HepG2 (cell line): ENCODE data around the gene CORO7. TPM values are rescaled to one million over a fixed set of nuclear protein-coding genes. Genes with fewer than 3 reads are reported as not detected.

ENCODE experiments used
- ADNP ChIP-seq: sonication (generic); formaldehyde crosslinking; IDR thresholded peaks from 2 replicates; pipeline ENCODE4 v1.4.0; 2020; ENCODE audit warnings: missing genetic modification reagents
- BRCA1 ChIP-seq: sonication (generic); formaldehyde crosslinking; IDR thresholded peaks from 2 replicates; pipeline ENCODE4 v1.4.0; 2020; ENCODE audit warnings: missing genetic modification reagents
- CEBPB ChIP-seq: IDR thresholded peaks from 2 replicates; pipeline ENCODE4 v1.6.1; 2011; ENCODE audit warnings: low read depth, low read length, improper control_type of control experiment, borderline replicate concordance
- GTF2F1 ChIP-seq: fragments of 150-350 bp; IDR thresholded peaks from 2 replicates; pipeline ENCODE4 v1.6.1; 2014; ENCODE audit warnings: low read length
- KLF15 ChIP-seq: sonication (generic); formaldehyde crosslinking; IDR thresholded peaks from 2 replicates; pipeline ENCODE4 v1.8.1; 2023; ENCODE audit warnings: borderline replicate concordance, mild to moderate bottlenecking, inconsistent platforms, missing genetic modification reagents, mixed read lengths
- NFE2L1 ChIP-seq: sonication (generic); formaldehyde crosslinking; IDR thresholded peaks from 2 replicates; pipeline ENCODE4 v1.4.0; 2020; ENCODE audit warnings: missing genetic modification reagents, mild to moderate bottlenecking, borderline replicate concordance
- NPAS2 ChIP-seq: sonication (generic); formaldehyde crosslinking; IDR thresholded peaks from 2 replicates; pipeline ENCODE4 v1.8.0; 2022; ENCODE audit warnings: mild to moderate bottlenecking, missing genetic modification reagents, borderline replicate concordance
- PCBP2 ChIP-seq: fragments of 200-400 bp; formaldehyde crosslinking; optimal IDR thresholded peaks from 2 replicates; pipeline ENCODE3; 2018; ENCODE audit warnings: low read length, low read depth; ENCODE audit not compliant: poor library complexity, severe bottlenecking
- RNF2 ChIP-seq: fragments of 450-650 bp; conservative IDR thresholded peaks from 2 replicates; pipeline ENCODE4 v1.6.1; 2016; ENCODE audit warnings: low read depth
- SP2 ChIP-seq: sonication (generic); formaldehyde crosslinking; IDR thresholded peaks from 2 replicates; pipeline ENCODE4 v1.5.1; 2020; ENCODE audit warnings: mild to moderate bottlenecking, missing genetic modification reagents
- WIZ ChIP-seq: sonication (generic); formaldehyde crosslinking; IDR thresholded peaks from 2 replicates; pipeline ENCODE4 v1.5.1; 2020; ENCODE audit warnings: mild to moderate bottlenecking, missing genetic modification reagents
- ZGPAT ChIP-seq: IDR thresholded peaks from 2 replicates; pipeline ENCODE4 v1.6.1; 2016; ENCODE audit warnings: mild to moderate bottlenecking
- ZNF20 ChIP-seq: sonication (generic); formaldehyde crosslinking; IDR thresholded peaks from 2 replicates; pipeline ENCODE4 v1.4.0; 2020; ENCODE audit warnings: mild to moderate bottlenecking, moderate library complexity, missing genetic modification reagents
- ZNF232 ChIP-seq: sonication (generic); formaldehyde crosslinking; IDR thresholded peaks from 2 replicates; pipeline ENCODE4 v1.4.0; 2020; ENCODE audit warnings: missing genetic modification reagents, borderline replicate concordance
- ZNF292 ChIP-seq: sonication (generic); formaldehyde crosslinking; IDR thresholded peaks from 2 replicates; pipeline ENCODE4 v1.8.1; 2022; ENCODE audit warnings: mild to moderate bottlenecking, low read depth, missing genetic modification reagents, borderline replicate concordance
- ZNF343 ChIP-seq: sonication (generic); formaldehyde crosslinking; IDR thresholded peaks from 2 replicates; pipeline ENCODE4 v1.4.0; 2020; ENCODE audit warnings: mild to moderate bottlenecking, missing genetic modification reagents
- ZNF510 ChIP-seq: sonication (generic); formaldehyde crosslinking; IDR thresholded peaks from 2 replicates; pipeline ENCODE4 v1.4.0; 2020; ENCODE audit warnings: low read depth, mild to moderate bottlenecking, missing genetic modification reagents
- ZNF552 ChIP-seq: sonication (generic); formaldehyde crosslinking; IDR thresholded peaks from 2 replicates; pipeline ENCODE4 v1.9.0; 2022; ENCODE audit warnings: missing genetic modification reagents, mild to moderate bottlenecking, borderline replicate concordance
- ZNF562 ChIP-seq: sonication (generic); formaldehyde crosslinking; IDR thresholded peaks from 2 replicates; pipeline ENCODE4 v1.8.0; 2022; ENCODE audit warnings: missing genetic modification reagents, borderline replicate concordance
- ZNF570 ChIP-seq: sonication (generic); formaldehyde crosslinking; IDR thresholded peaks from 2 replicates; pipeline ENCODE4 v1.4.0; 2020; ENCODE audit warnings: mild to moderate bottlenecking, missing genetic modification reagents, borderline replicate concordance
- ZNF792 ChIP-seq: IDR thresholded peaks from 2 replicates; pipeline ENCODE4 v1.6.1; 2016
- ZNF841 ChIP-seq: sonication (generic); formaldehyde crosslinking; IDR thresholded peaks from 2 replicates; pipeline ENCODE4 v1.8.1; 2023; ENCODE audit warnings: missing genetic modification reagents, borderline replicate concordance
- ZSCAN22 ChIP-seq: sonication (generic); formaldehyde crosslinking; IDR thresholded peaks from 2 replicates; pipeline ENCODE4 v1.4.0; 2020; ENCODE audit warnings: mild to moderate bottlenecking, missing genetic modification reagents
- polyA plus RNA-seq, 8 experiments: library from polyadenylated mRNA; depleted of rRNA in 3 of 8; stranded (reverse) in 7 of 8; unstranded in 1 of 8; fragments of >200 nt; fragmentation: Illumina TruSeq in 4 of 8; extraction: Trizol in 4 of 8; gene quantifications; 2 replicates each; pipeline versions ENCODE4 v1.2.1 to v1.2.3, GENCODE V29; 2011 to 2016; ENCODE audit warnings: low read depth in 4 of 8, missing spikeins in 1 of 8, mixed read lengths in 1 of 8; ENCODE audit not compliant: insufficient read depth in 1 of 8
- total RNA-seq, 5 experiments: library from RNA; depleted of rRNA; stranded (reverse); fragments of >200 nt; fragmentation: Illumina TruSeq; extraction: Trizol; gene quantifications; 2 replicates each; pipeline ENCODE4 v1.2.3, GENCODE V29; 2016; ENCODE audit warnings: low read depth in 1 of 5
- TF ChIP-seq, protein P1 (sequence below): IDR thresholded peaks from 2 replicates; pipeline ENCODE4 v1.6.1; 2016
- TF ChIP-seq, protein P2 (sequence below): sonication (generic); formaldehyde crosslinking; IDR thresholded peaks from 2 replicates; pipeline ENCODE4 v1.8.0; 2022; ENCODE audit warnings: missing genetic modification reagents, low read depth, mild to moderate bottlenecking, borderline replicate concordance
- TF ChIP-seq, protein P3 (sequence below): sonication (generic); formaldehyde crosslinking; IDR thresholded peaks from 2 replicates; pipeline ENCODE4 v1.4.0; 2020; ENCODE audit warnings: mild to moderate bottlenecking, missing genetic modification reagents

Gene CORO7
- total and polyA plus RNA-seq, 2 of the 13 experiments (the other 11 are each of a cell fraction or from before 2014, with no cell fraction given), result 9.9 to 14.3 TPM

- no peak for TF ChIP-seq NPAS2 (CRISPR knock-in tag)
- peak; percentile 83; the same call in 1 of the 2 replicates for TF ChIP-seq ZGPAT
- TF ChIP-seq CEBPB, result peak; percentile 19; the same call in 1 of the 2 replicates
- TF ChIP-seq PCBP2, result no peak
- TF ChIP-seq ZNF570 (CRISPR knock-in tag), result no peak
- TF ChIP-seq ZNF20, result no peak; the same call in 1 of the 2 replicates
- TF ChIP-seq, protein P1, sequence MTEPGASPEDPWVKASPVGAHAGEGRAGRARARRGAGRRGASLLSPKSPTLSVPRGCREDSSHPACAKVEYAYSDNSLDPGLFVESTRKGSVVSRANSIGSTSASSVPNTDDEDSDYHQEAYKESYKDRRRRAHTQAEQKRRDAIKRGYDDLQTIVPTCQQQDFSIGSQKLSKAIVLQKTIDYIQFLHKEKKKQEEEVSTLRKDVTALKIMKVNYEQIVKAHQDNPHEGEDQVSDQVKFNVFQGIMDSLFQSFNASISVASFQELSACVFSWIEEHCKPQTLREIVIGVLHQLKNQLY, result no peak
- no peak for TF ChIP-seq WIZ (CRISPR knock-in tag)
- no peak; the same call in 1 of the 2 replicates for TF ChIP-seq ZNF343 (CRISPR knock-in tag)
- no peak for TF ChIP-seq ADNP (CRISPR knock-in tag)
- no peak for TF ChIP-seq ZNF841 (CRISPR knock-in tag)
- no peak; the same call in 1 of the 2 replicates for TF ChIP-seq ZNF510 (CRISPR knock-in tag)
- no peak for TF ChIP-seq NFE2L1 (CRISPR knock-in tag)
- no peak for TF ChIP-seq BRCA1
- TF ChIP-seq ZNF792 (CRISPR knock-in tag), result no peak
- no peak for TF ChIP-seq KLF15
- no peak for TF ChIP-seq RNF2
- no peak for TF ChIP-seq ZNF292 (CRISPR knock-in tag)
- no peak for TF ChIP-seq SP2 (CRISPR knock-in tag)
- no peak for TF ChIP-seq ZNF552 (CRISPR knock-in tag)
- TF ChIP-seq ZNF232, result 0 out of 2 replicates have a peak, but pooled peaks have one; percentile 12
- TF ChIP-seq, protein P2, sequence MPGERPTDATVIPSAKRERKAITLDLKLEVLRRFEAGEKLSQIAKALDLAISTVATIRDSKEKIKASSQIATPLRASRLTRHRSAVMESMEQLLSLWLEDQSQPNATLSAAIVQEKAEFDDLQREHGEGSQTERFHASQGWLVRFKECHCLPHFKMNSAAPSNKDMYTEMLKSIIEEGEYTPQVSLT, result no peak
- no peak for TF ChIP-seq GTF2F1
- TF ChIP-seq ZSCAN22 (CRISPR knock-in tag), result no peak
- TF ChIP-seq, protein P3, sequence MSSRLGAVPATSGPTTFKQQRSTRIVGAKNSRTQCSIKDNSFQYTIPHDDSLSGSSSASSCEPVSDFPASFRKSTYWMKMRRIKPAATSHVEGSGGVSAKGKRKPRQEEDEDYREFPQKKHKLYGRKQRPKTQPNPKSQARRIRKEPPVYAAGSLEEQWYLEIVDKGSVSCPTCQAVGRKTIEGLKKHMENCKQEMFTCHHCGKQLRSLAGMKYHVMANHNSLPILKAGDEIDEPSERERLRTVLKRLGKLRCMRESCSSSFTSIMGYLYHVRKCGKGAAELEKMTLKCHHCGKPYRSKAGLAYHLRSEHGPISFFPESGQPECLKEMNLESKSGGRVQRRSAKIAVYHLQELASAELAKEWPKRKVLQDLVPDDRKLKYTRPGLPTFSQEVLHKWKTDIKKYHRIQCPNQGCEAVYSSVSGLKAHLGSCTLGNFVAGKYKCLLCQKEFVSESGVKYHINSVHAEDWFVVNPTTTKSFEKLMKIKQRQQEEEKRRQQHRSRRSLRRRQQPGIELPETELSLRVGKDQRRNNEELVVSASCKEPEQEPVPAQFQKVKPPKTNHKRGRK (CRISPR knock-in tag), result no peak
- no peak for TF ChIP-seq ZNF562 (CRISPR knock-in tag)
Measured at GRCh38 chr16:4425378-4426020, 9.1 kb upstream of the CORO7 start, which contains the start of gene DNAJA3 (continued).
